Transverse colon (tissue), 4 donors: ENCODE results near the gene MYADML2.

Experiments used
- POLR2AphosphoS5 ChIP-seq, 3 donors: sonication (generic); formaldehyde crosslinking; IDR thresholded peaks; one replicate each; pipeline ENCODE4 v1.6.1; 2016; ENCODE audit warnings: antibody characterized with exemption in 3 of 3
- TF ChIP-seq, protein P1 (sequence below), 5 experiments: fragments of 200-600 bp in 3 of 5; fragments of 450-650 bp in 2 of 5; sonication (generic) in 3 of 5; IDR thresholded peaks; 1 replicate in 2 of 5; 2 replicates in 3 of 5; pipeline ENCODE4 v1.5.1; 2016 to 2017; ENCODE audit warnings: antibody characterized with exemption in 5 of 5, inconsistent platforms in 3 of 5, mild to moderate bottlenecking in 2 of 5, moderate library complexity in 1 of 5

DNA sequence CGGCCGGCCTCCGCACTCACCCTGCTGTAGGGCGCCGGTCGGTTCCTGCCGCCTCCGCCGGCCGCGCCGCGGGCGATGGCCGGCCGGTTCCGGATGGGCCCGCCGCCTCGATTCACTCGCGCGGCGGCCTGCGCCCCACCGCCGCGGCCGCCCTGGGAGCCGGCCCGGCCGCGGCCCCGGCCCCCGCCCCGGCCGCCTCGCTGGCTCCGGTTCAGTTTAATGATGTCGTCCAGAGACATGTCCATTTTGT, 55.8 kb downstream of the MYADML2 start:
- TF ChIP-seq, protein P1, sequence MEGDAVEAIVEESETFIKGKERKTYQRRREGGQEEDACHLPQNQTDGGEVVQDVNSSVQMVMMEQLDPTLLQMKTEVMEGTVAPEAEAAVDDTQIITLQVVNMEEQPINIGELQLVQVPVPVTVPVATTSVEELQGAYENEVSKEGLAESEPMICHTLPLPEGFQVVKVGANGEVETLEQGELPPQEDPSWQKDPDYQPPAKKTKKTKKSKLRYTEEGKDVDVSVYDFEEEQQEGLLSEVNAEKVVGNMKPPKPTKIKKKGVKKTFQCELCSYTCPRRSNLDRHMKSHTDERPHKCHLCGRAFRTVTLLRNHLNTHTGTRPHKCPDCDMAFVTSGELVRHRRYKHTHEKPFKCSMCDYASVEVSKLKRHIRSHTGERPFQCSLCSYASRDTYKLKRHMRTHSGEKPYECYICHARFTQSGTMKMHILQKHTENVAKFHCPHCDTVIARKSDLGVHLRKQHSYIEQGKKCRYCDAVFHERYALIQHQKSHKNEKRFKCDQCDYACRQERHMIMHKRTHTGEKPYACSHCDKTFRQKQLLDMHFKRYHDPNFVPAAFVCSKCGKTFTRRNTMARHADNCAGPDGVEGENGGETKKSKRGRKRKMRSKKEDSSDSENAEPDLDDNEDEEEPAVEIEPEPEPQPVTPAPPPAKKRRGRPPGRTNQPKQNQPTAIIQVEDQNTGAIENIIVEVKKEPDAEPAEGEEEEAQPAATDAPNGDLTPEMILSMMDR (IDR thresholded peaks at IDR 0.05): no peak
- no peak for TF ChIP-seq POLR2AphosphoS5 (IDR thresholded peaks at IDR 0.05)
